H1 (cell line): Measurements from ENCODE around the gene ZNF683. TPM values are rescaled to one million over a fixed set of nuclear protein-coding genes. Genes with fewer than 3 reads are reported as not detected.

Experiments
- CTCF ChIA-PET: fragments of 300-600 bp; sonication (Branson Sonifier 250); formaldehyde crosslinking; loops from one replicate; lab custom pipeline; 2021; ENCODE audit not compliant: partially characterized antibody; lab: Charles Lee
- POLR2A ChIA-PET: fragments of 300-600 bp; sonication (Branson Sonifier 250); formaldehyde crosslinking; loops from one replicate; lab custom pipeline; 2021; ENCODE audit warnings: inconsistent platforms; ENCODE audit not compliant: partially characterized antibody; lab: Charles Lee
- DNase-seq, 2 experiments: peaks; one replicate each; pipeline versions ENCODE4 v3.0.0 to v3.0.0-alpha.2; 2010 to 2022; ENCODE audit warnings: low spot score in 2 of 2, low read depth in 1 of 2, mixed read lengths in 1 of 2
- FAIRE-seq: peaks from 2 replicates; lab custom pipeline; 2011; peaks lifted over from hg19 to GRCh38; lab: Jason Lieb, UNC
- H2AFZ ChIP-seq: 2 replicates; pipeline ENCODE4 v1.8.1; 2012; ENCODE audit warnings: low read length, inconsistent platforms
- H2AK5ac ChIP-seq: 2 replicates; pipeline ENCODE4 v1.6.1; 2013; ENCODE audit warnings: low read depth, low read length
- H2BK120ac ChIP-seq: replicated peaks from 2 replicates; pipeline ENCODE3; 2013; ENCODE audit warnings: low read depth, low read length, inconsistent platforms
- H2BK12ac ChIP-seq: 2 replicates; pipeline ENCODE4 v1.6.1; 2013; ENCODE audit warnings: low read depth, low read length
- H2BK15ac ChIP-seq: 2 replicates; pipeline ENCODE4 v1.6.1; 2013; ENCODE audit warnings: low read length
- H2BK20ac ChIP-seq: 2 replicates; pipeline ENCODE4 v1.6.1; 2013; ENCODE audit warnings: low read length
- H2BK5ac ChIP-seq: 2 replicates; pipeline ENCODE4 v1.6.1; 2013; ENCODE audit warnings: low read depth, low read length
- H3K14ac ChIP-seq: 2 replicates; pipeline ENCODE4 v1.6.1; 2013; ENCODE audit warnings: inconsistent platforms; ENCODE audit not compliant: insufficient read length
- H3K18ac ChIP-seq: 2 replicates; pipeline ENCODE4 v1.6.1; 2013; ENCODE audit warnings: low read length; ENCODE audit errors: extremely low read depth
- H3K23ac ChIP-seq: 2 replicates; pipeline ENCODE4 v1.6.1; 2013; ENCODE audit warnings: inconsistent platforms; ENCODE audit not compliant: insufficient read length
- H3K23me2 ChIP-seq: 2 replicates; pipeline ENCODE4 v1.6.1; 2013; ENCODE audit warnings: low read depth, low read length
- H3K27ac ChIP-seq: 2 replicates; pipeline ENCODE4 v1.6.1; 2011; ENCODE audit warnings: low read depth, low read length, inconsistent platforms
- H3K27me3 ChIP-seq, 4 experiments: replicated peaks in 1 of 4; 1 replicate in 1 of 4; 2 replicates in 3 of 4; pipeline versions ENCODE4 v1.6.1 to v1.8.1; 2011 to 2013; ENCODE audit warnings: low read length in 3 of 4, mild to moderate bottlenecking in 3 of 4, inconsistent platforms in 2 of 4, mixed read lengths in 2 of 4, moderate library complexity in 1 of 4; ENCODE audit not compliant: control insufficient read depth in 3 of 4, insufficient read depth in 3 of 4; ENCODE audit errors: extremely low read depth in 1 of 4
- H3K36me3 ChIP-seq, 4 experiments: 2 replicates each; pipeline versions ENCODE4 v1.6.1 to v1.8.1; 2011 to 2013; ENCODE audit warnings: mild to moderate bottlenecking in 4 of 4, low read length in 3 of 4, moderate library complexity in 2 of 4, control low read depth in 1 of 4, inconsistent platforms in 1 of 4; ENCODE audit not compliant: insufficient read depth in 4 of 4, control insufficient read depth in 2 of 4
- H3K4ac ChIP-seq: replicated peaks from 2 replicates; pipeline ENCODE3; 2013; ENCODE audit warnings: low read length, low read depth, mixed read lengths, inconsistent platforms; ENCODE audit not compliant: insufficient read length
- H3K4me1 ChIP-seq, 4 experiments: replicated peaks in 1 of 4; 1 replicate in 1 of 4; 2 replicates in 3 of 4; pipeline versions ENCODE4 v1.6.1 to v1.8.1; 2011 to 2013; ENCODE audit warnings: low read length in 3 of 4, inconsistent platforms in 2 of 4, mixed read lengths in 1 of 4; ENCODE audit not compliant: insufficient read depth in 4 of 4, control insufficient read depth in 3 of 4
- H3K4me2 ChIP-seq, 2 experiments: 2 replicates each; pipeline versions ENCODE4 v1.6.1 to v1.8.1; 2011 to 2013; ENCODE audit warnings: low read depth in 2 of 2, low read length in 2 of 2, control low read depth in 1 of 2, inconsistent platforms in 1 of 2, mild to moderate bottlenecking in 1 of 2; ENCODE audit not compliant: insufficient read depth in 1 of 2
- H3K4me3 ChIP-seq, 4 experiments: fragments of 200-600, 300-600 bp in 1 of 4; sonication (generic), shearing (Covaris generic), sonication (Bioruptor Twin) in 1 of 4; 2 replicates each; pipeline versions ENCODE4 v1.5.1 to v1.8.1; 2011 to 2016; ENCODE audit warnings: low read length in 4 of 4, low read depth in 3 of 4, control low read depth in 2 of 4, inconsistent platforms in 2 of 4, mild to moderate bottlenecking in 2 of 4, mixed read lengths in 1 of 4, moderate library complexity in 1 of 4; ENCODE audit not compliant: insufficient read depth in 2 of 4; ENCODE audit errors: extremely low read depth in 1 of 4
- H3K56ac ChIP-seq: replicated peaks from 2 replicates; pipeline ENCODE3; 2013; ENCODE audit warnings: low read depth, mild to moderate bottlenecking, mixed read lengths, low read length, inconsistent platforms; ENCODE audit not compliant: insufficient read length
- H3K79me1 ChIP-seq: 2 replicates; pipeline ENCODE4 v1.6.1; 2013; ENCODE audit warnings: low read depth, low read length, control low read depth
- H3K79me2 ChIP-seq, 2 experiments: 2 replicates each; pipeline versions ENCODE4 v1.6.1 to v1.8.1; 2012 to 2013; ENCODE audit warnings: low read length in 2 of 2, mild to moderate bottlenecking in 2 of 2, inconsistent platforms in 1 of 2; ENCODE audit not compliant: insufficient read depth in 2 of 2, control insufficient read depth in 1 of 2
- H3K9ac ChIP-seq, 4 experiments: replicated peaks in 1 of 4; 1 replicate in 1 of 4; 2 replicates in 3 of 4; pipeline versions ENCODE4 v1.6.1 to v1.8.1; 2011 to 2013; ENCODE audit warnings: low read depth in 3 of 4, low read length in 3 of 4, control low read depth in 2 of 4, mild to moderate bottlenecking in 2 of 4, moderate library complexity in 2 of 4, inconsistent platforms in 1 of 4; ENCODE audit errors: extremely low read depth in 1 of 4
- H3K9me3 ChIP-seq, 2 experiments: 2 replicates each; pipeline versions ENCODE4 v1.6.1 to v1.8.1; 2012 to 2013; ENCODE audit warnings: mild to moderate bottlenecking in 2 of 2, moderate library complexity in 2 of 2, control low read depth in 1 of 2, inconsistent platforms in 1 of 2, low read depth in 1 of 2, low read length in 1 of 2, mixed read lengths in 1 of 2; ENCODE audit not compliant: insufficient read depth in 2 of 2
- H4K20me1 ChIP-seq, 2 experiments: replicated peaks in 1 of 2; 2 replicates each; pipeline versions ENCODE3 to v1.8.1; 2011 to 2013; ENCODE audit warnings: inconsistent platforms in 2 of 2, low read length in 2 of 2, mild to moderate bottlenecking in 1 of 2; ENCODE audit not compliant: insufficient read depth in 2 of 2, control insufficient read depth in 1 of 2
- H4K5ac ChIP-seq: 2 replicates; pipeline ENCODE4 v1.6.1; 2013; ENCODE audit warnings: low read length, low read depth, mixed read lengths, inconsistent platforms; ENCODE audit not compliant: insufficient read length
- H4K8ac ChIP-seq: 2 replicates; pipeline ENCODE4 v1.8.0; 2013; ENCODE audit warnings: mild to moderate bottlenecking, moderate library complexity, low read length, inconsistent platforms; ENCODE audit not compliant: insufficient read depth; ENCODE audit errors: extremely low read depth
- H4K91ac ChIP-seq: replicated peaks from 2 replicates; pipeline ENCODE3; 2013; ENCODE audit warnings: low read length, mixed read lengths, inconsistent platforms; ENCODE audit not compliant: insufficient read length
- BACH1 ChIP-seq: IDR thresholded peaks from 2 replicates; pipeline ENCODE4 v1.6.1; 2012; ENCODE audit warnings: low read length, improper control_type of control experiment
- HDAC2 ChIP-seq, 2 experiments: fragments of 300-600 bp in 1 of 2; sonication (generic) in 1 of 2; IDR thresholded peaks; 2 replicates each; pipeline ENCODE4 v1.6.1; 2011 to 2012; ENCODE audit warnings: low read depth in 2 of 2, low read length in 2 of 2, mild to moderate bottlenecking in 2 of 2, moderate library complexity in 2 of 2, borderline replicate concordance in 1 of 2, inconsistent platforms in 1 of 2
- JUN ChIP-seq: IDR thresholded peaks from 2 replicates; pipeline ENCODE4 v1.6.1; 2011; ENCODE audit warnings: low read depth, mild to moderate bottlenecking, improper control_type of control experiment, low read length
- KDM1A ChIP-seq: fragments of 200-600, 300-600 bp; sonication (generic); IDR thresholded peaks from 2 replicates; pipeline ENCODE4 v1.7.1; 2016; ENCODE audit warnings: mild to moderate bottlenecking, low read length, borderline replicate concordance
- WGBS, 2 experiments: shearing (Covaris generic) in 1 of 2; methylation state at CpG; one replicate each; pipeline versions ENCODE4 v1.1.6 to v1.1.7; 2013 to 2015; ENCODE audit warnings: low lambda C conversion rate in 2 of 2, mixed read lengths in 2 of 2, inconsistent platforms in 1 of 2, low coverage in 1 of 2, missing lambda C conversion rate in 1 of 2; ENCODE audit not compliant: insufficient replicate concordance in 2 of 2, insufficient coverage in 1 of 2, insufficient read length in 1 of 2; ENCODE audit errors: extremely low coverage in 1 of 2, missing lambda C conversion rate in 1 of 2; 5-methylcytosine and 5-hydroxymethylcytosine counted together
- polyA plus RNA-seq, 7 experiments: library from polyadenylated mRNA; depleted of rRNA in 3 of 7; stranded (reverse) in 5 of 7; unstranded in 2 of 7; fragments of >200 nt in 5 of 7; fragments of 200-250 nt in 2 of 7; gene quantifications; 1 replicate in 5 of 7; 2 replicates in 1 of 7; 4 replicates in 1 of 7; pipeline versions ENCODE4 v1.2.1 to v1.2.3, GENCODE V29; 2011 to 2013; ENCODE audit warnings: missing spikeins in 2 of 7, mixed read lengths in 2 of 7
- total RNA-seq: library from RNA; stranded (reverse); fragmentation: NEBNext Ultra II Directional; extraction: Animal tissue kit (Norgen Biotek cat#: 25700); gene quantifications from 2 replicates; pipeline ENCODE4 v1.2.1, GENCODE V29; 2021

The ZNF683 gene
- total and polyA plus RNA-seq, 2 of the 8 experiments (the other 6 are each of a cell fraction or from before 2014, with no cell fraction given), result not detected

GRCh38 chr1:26350701-26351589 lies 21.6 kb downstream of the ZNF683 start:
- peak overlapping the region; percentile 22 for H4K91ac ChIP-seq
- H4K5ac ChIP-seq, result no peak overlapping the region
- POLR2A ChIA-PET, result interaction anchor here (0.7 to 6.3 kb wide), 14 partner anchors 9 to 125 kb away, joined by 3 to 44 read pairs (median 4); partner anchors contain the start of genes LIN28A and SH3BGRL3
- 0 out of 2 replicates have a peak overlapping the region, but pooled peaks have one; percentile 41 for H2BK20ac ChIP-seq
- peaks cover 5 to 24% (median 9%) of the 10 kb centered on the region in 4 experiments for H3K4me1 ChIP-seq
- H2AK5ac ChIP-seq, result no peak overlapping the region; the same call in 1 of the 2 replicates
- H3K27ac ChIP-seq, result peak overlapping the region; percentile 3; the same call in 1 of the 2 replicates
- no peak overlapping the region; a peak in 1 of 7 replicates for H3K9ac ChIP-seq
- H3K9me3 ChIP-seq, result no peaks in the 10 kb centered on the region
- no peak overlapping the region for H3K4me3 ChIP-seq
- H4K20me1 ChIP-seq, result peaks cover 0 to 1% of the 10 kb centered on the region in 2 experiments
- no peak for FAIRE-seq
- 78% methylated on average over 9 of the region's 9 CpGs; no CpG with 5 or more reads in 1 of the 2 experiments for WGBS, 2 experiments
- no peak overlapping the region for H3K14ac ChIP-seq
- H3K56ac ChIP-seq, result no peak overlapping the region
- no peak overlapping the region for H2AFZ ChIP-seq
- no peaks in the 10 kb centered on the region for H3K36me3 ChIP-seq
- peaks cover 2% of the 10 kb centered on the region; the same call in 1 of the 2 replicates for H3K79me1 ChIP-seq
- H3K4ac ChIP-seq, result no peak overlapping the region
- H3K18ac ChIP-seq, result peak overlapping the region; percentile 71; the same call in 1 of the 2 replicates
- no peak for DNase-seq
- CTCF ChIA-PET, result interaction anchor here (0.8 to 6.6 kb wide), 12 partner anchors 8 to 438 kb away, joined by 3 to 52 read pairs (median 4); partner anchors contain the start of genes LIN28A and SH3BGRL3
- H3K23ac ChIP-seq, result no peak overlapping the region
- no peaks in the 10 kb centered on the region for H3K23me2 ChIP-seq
- H4K8ac ChIP-seq, result no peak overlapping the region
- H2BK12ac ChIP-seq, result peak overlapping the region; percentile 88; the same call in 1 of the 2 replicates
- peak overlapping the region; percentile 26 to 35; a peak in 3 of 4 replicates for H3K4me2 ChIP-seq
- TF ChIP-seq BACH1 (0 out of 2 replicates have a peak, but pooled peaks have one; percentile 28), HDAC2 (IDR thresholded peaks at IDR 0.05; ENCODE audit: borderline replicate concordance in 1 of 2, low read depth in 2 of 2, low read length in 2 of 2) (peak in 1 of 2 experiments; percentile 30; a peak in 1 of 4 replicates), JUN (no peak), KDM1A (no peak)
- no peaks in the 10 kb centered on the region for H3K79me2 ChIP-seq
- no peak overlapping the region for H2BK15ac ChIP-seq
- peak overlapping the region; percentile 36 for H2BK5ac ChIP-seq
- H3K27me3 ChIP-seq, result no peaks in the 10 kb centered on the region
- H2BK120ac ChIP-seq, result no peak overlapping the region
